Erythroblast (primary cell): ENCODE measurements around the gene C1orf232.

Experiments
- DNase-seq, 2 experiments: peaks; one replicate each; lab custom pipeline; 2025; lab: John Stamatoyannopoulos, UW
- GATA1 ChIP-seq: IDR thresholded peaks from 2 replicates; pipeline ENCODE4 v1.6.1; 2011; ENCODE audit warnings: low read depth, mild to moderate bottlenecking, control low read depth, low read length, moderate library complexity
- POLR2A ChIP-seq: IDR thresholded peaks from 2 replicates; pipeline ENCODE4 v1.6.1; 2011; ENCODE audit warnings: mild to moderate bottlenecking, low read length

The C1orf232 gene

GRCh38 chr1:26158271-26158907 lies 10.4 kb downstream of the C1orf232 start:
- TF ChIP-seq POLR2A (no peak), GATA1 (no peak)
- DNase-seq: no peak

- TF ChIP-seq POLR2A (no peak), GATA1 (no peak)
- DNase-seq: no peak
Measured at GRCh38 chr1:26156285-26157038, 12.3 kb downstream of the C1orf232 start.

- DNase-seq: no peak
- TF ChIP-seq POLR2A (no peak), GATA1 (no peak)
Measured at GRCh38 chr1:26155370-26156284, 13.1 kb downstream of the C1orf232 start.

- TF ChIP-seq GATA1: no peak
- TF ChIP-seq POLR2A: no peak
- DNase-seq: no peak
Measured at GRCh38 chr1:26154750-26155149, 14.0 kb downstream of the C1orf232 start.

- no peak for DNase-seq
- no peak for TF ChIP-seq GATA1
Measured at GRCh38 chr1:26153966-26154532, 14.7 kb downstream of the C1orf232 start.

- no peak for TF ChIP-seq POLR2A
- no peak for TF ChIP-seq GATA1
- DNase-seq: no peak
Measured at GRCh38 chr1:26148887-26149286, 19.9 kb downstream of the C1orf232 start.

- no peak for DNase-seq
- TF ChIP-seq GATA1 (no peak), POLR2A (no peak)
Measured at GRCh38 chr1:26145960-26146294, 22.8 kb downstream of the C1orf232 start.

GRCh38 chr1:26145041-26145959 lies 23.5 kb downstream of the C1orf232 start:
- no peak for TF ChIP-seq POLR2A
- TF ChIP-seq GATA1: no peak
- peak in 1 of 2 experiments; percentile 92 for DNase-seq

- peak in 1 of 2 experiments; percentile 59 for DNase-seq
- TF ChIP-seq GATA1 (no peak), POLR2A (no peak)
Measured at GRCh38 chr1:26142159-26142558, 26.6 kb downstream of the C1orf232 start.

GRCh38 chr1:26138974-26139558 lies 29.7 kb downstream of the C1orf232 start:
- no peak for DNase-seq
- TF ChIP-seq POLR2A (no peak), GATA1 (no peak)

GRCh38 chr1:26134466-26134865 lies 34.3 kb downstream of the C1orf232 start:
- DNase-seq: no peak
- no peak for TF ChIP-seq POLR2A
- TF ChIP-seq GATA1: no peak

- DNase-seq: no peak
- no peak for TF ChIP-seq POLR2A
- TF ChIP-seq GATA1: no peak
Measured at GRCh38 chr1:26132834-26133167, 36.0 kb downstream of the C1orf232 start.
